ENCODE results near the gene STRBP. TPM values are rescaled to one million over a fixed set of nuclear protein-coding genes. Genes with fewer than 3 reads are reported as not detected.
"Not testable (repeated sequence)": the region's sequence is repeated elsewhere in the genome, so short reads cannot be mapped to it uniquely, and the experiment has no call there.

Gene STRBP
- total and polyA plus RNA-seq, 2 experiments from 2014 or later: 1.4 to 2.5 TPM

GRCh38 chr9:123282362-123283047 lies 14.1 kb upstream of the STRBP start:
- no peaks in the 10 kb centered on the region for H4K20me1 ChIP-seq (ENCODE audit: insufficient read depth)
- TF ChIP-seq EZH2phosphoT487 (IDR thresholded peaks at IDR 0.05; ENCODE audit: insufficient read depth, low read depth) (no peak), EZH2 (IDR thresholded peaks at IDR 0.05; ENCODE audit: insufficient read depth, poor library complexity, severe bottlenecking) (no peak)
- no peaks in the 10 kb centered on the region for H3K79me2 ChIP-seq (ENCODE audit: insufficient read depth)
- H2AFZ ChIP-seq: no peak overlapping the region
- H3K27me3 ChIP-seq (replicated peaks; ENCODE audit: insufficient read depth): peaks cover 30% of the 10 kb centered on the region
- no peaks in the 10 kb centered on the region for H3K4me1 ChIP-seq (ENCODE audit: insufficient read depth)
- H3K9ac ChIP-seq: no peak overlapping the region
- no peak for DNase-seq
- H3K36me3 ChIP-seq (ENCODE audit: low read depth): no peaks in the 10 kb centered on the region
- no peaks in the 10 kb centered on the region for H3K9me3 ChIP-seq (ENCODE audit: low read depth)
- no peak overlapping the region for H3K4me2 ChIP-seq (ENCODE audit: unreplicated experiment)
- in situ Hi-C loops (cut with MboI): no loop called here
- WGBS, 2 experiments (ENCODE audit: low coverage in 1 of 2, low lambda C conversion rate in 2 of 2, missing lambda C conversion rate in 2 of 2): 37 to 44% methylated on average over 10 of the region's 10 CpGs
- no peak overlapping the region for H3K27ac ChIP-seq
- H3F3A ChIP-seq (ENCODE audit: insufficient read depth): no peaks in the 10 kb centered on the region
- H3K4me3 ChIP-seq: no peak overlapping the region
- H3K9me2 ChIP-seq (ENCODE audit: insufficient read depth): no peaks in the 10 kb centered on the region

DNA sequence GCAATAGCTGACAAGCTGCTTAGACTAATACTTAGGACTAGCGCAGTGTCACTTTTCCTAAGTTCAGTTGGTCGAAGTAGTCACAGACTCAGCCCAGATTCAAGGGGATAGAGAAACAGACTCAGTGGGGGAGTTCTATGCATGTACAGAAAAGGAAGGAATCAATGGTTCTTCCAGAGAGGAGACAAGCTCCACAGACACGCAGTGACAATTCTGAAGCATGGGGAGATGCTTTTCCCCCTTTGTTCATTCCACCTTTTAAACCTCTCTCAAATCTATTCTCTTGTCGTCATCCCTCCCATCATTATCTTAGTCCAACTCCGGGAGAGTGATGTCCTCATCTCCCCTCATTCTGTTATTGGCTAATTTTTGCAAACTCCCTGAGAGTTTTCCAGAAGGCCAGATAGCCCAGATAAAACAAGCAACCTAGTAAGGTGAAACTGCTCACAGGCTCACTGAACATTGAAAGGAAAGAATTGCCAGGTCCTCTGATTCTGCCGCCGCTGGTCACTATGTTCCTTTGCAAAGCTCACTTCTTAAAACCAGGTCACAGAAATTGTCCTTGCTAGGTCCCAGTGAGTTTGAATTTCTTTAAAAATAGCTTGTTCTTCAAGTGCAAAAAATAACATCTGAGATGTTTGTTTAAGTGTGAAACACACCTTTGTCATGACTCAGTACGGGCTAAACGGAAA lies 13.4 kb upstream of the STRBP start:
- no peak overlapping the region for H3K9ac ChIP-seq
- 55 to 69% methylated on average over 9 of the region's 9 CpGs for WGBS, 2 experiments (ENCODE audit: low coverage in 1 of 2, low lambda C conversion rate in 2 of 2, missing lambda C conversion rate in 2 of 2)
- DNase-seq: no peak

DNA sequence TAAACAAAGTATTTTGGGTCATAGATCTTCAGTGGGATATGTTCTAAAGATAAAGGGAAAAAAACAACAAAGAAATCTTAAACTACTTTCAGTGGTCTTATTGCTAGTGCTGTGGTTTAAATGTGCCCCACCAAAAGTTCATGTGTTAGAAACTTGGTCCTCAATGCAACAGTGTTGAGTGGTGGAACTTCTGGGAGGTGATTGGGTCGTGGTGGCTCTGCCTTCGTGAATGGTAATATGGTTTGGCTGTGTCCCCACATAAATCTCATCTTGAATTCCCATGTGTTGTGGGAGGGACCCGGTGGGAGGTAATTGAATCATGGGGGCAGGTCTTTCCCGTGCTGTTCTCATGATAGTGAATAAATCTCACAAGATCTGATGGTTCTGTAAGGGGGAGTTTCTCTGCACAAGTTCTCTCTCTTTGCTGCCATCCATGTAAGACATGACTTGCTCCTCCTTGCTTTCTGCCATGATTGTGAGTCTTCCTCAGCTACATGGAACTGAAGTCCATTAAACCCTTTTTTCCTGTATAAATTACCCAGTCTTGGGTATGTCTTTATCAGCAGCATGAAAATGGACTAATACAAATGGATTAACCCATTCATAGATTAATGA lies 10.6 kb upstream of the STRBP start:
- in situ Hi-C loops (cut with MboI); H3F3A ChIP-seq (ENCODE audit: insufficient read depth); H3K9ac ChIP-seq; H3K27ac ChIP-seq; H3K4me1 ChIP-seq (ENCODE audit: insufficient read depth); DNase-seq; H3K79me2 ChIP-seq (ENCODE audit: insufficient read depth); H3K36me3 ChIP-seq (ENCODE audit: low read depth); H3K9me3 ChIP-seq (ENCODE audit: low read depth); H3K4me2 ChIP-seq (ENCODE audit: unreplicated experiment); H2AFZ ChIP-seq; H3K9me2 ChIP-seq (ENCODE audit: insufficient read depth); H3K4me3 ChIP-seq; H4K20me1 ChIP-seq (ENCODE audit: insufficient read depth): not testable (repeated sequence)
- H3K27me3 ChIP-seq (replicated peaks; ENCODE audit: insufficient read depth): peaks cover 21% of the 10 kb centered on the region
- WGBS, 2 experiments (ENCODE audit: low coverage in 1 of 2, low lambda C conversion rate in 2 of 2, missing lambda C conversion rate in 2 of 2): 20 to 32% methylated on average over 4 of the region's 4 CpGs

More for the DNA sequence above, 13.4 kb upstream of the STRBP start:
- H3K9me2 ChIP-seq (ENCODE audit: insufficient read depth): no peaks in the 10 kb centered on the region
- H3K36me3 ChIP-seq (ENCODE audit: low read depth): no peaks in the 10 kb centered on the region
- no peak overlapping the region for H3K4me3 ChIP-seq
- H3K27me3 ChIP-seq (replicated peaks; ENCODE audit: insufficient read depth): peaks cover 30% of the 10 kb centered on the region
- H3K27ac ChIP-seq: no peak overlapping the region
- TF ChIP-seq EZH2 (IDR thresholded peaks at IDR 0.05; ENCODE audit: insufficient read depth, poor library complexity, severe bottlenecking): no peak
- no peak for TF ChIP-seq EZH2phosphoT487 (IDR thresholded peaks at IDR 0.05; ENCODE audit: insufficient read depth, low read depth)
- in situ Hi-C loops (cut with MboI): no loop called here
- H2AFZ ChIP-seq: no peak overlapping the region
- no peaks in the 10 kb centered on the region for H3F3A ChIP-seq (ENCODE audit: insufficient read depth)
- H3K4me2 ChIP-seq (ENCODE audit: unreplicated experiment): no peak overlapping the region
- no peaks in the 10 kb centered on the region for H3K9me3 ChIP-seq (ENCODE audit: low read depth)
- H3K79me2 ChIP-seq (ENCODE audit: insufficient read depth): no peaks in the 10 kb centered on the region
- no peaks in the 10 kb centered on the region for H3K4me1 ChIP-seq (ENCODE audit: insufficient read depth)
- no peaks in the 10 kb centered on the region for H4K20me1 ChIP-seq (ENCODE audit: insufficient read depth)

GRCh38 chr9:123278361-123278760 lies 10.0 kb upstream of the STRBP start:
- H3F3A ChIP-seq (ENCODE audit: insufficient read depth): no peaks in the 10 kb centered on the region
- H3K27me3 ChIP-seq (replicated peaks; ENCODE audit: insufficient read depth): peaks cover 21% of the 10 kb centered on the region
- no peaks in the 10 kb centered on the region for H3K4me1 ChIP-seq (ENCODE audit: insufficient read depth)
- H3K9me2 ChIP-seq (ENCODE audit: insufficient read depth): no peaks in the 10 kb centered on the region
- in situ Hi-C loops (cut with MboI): no loop called here
- no peak overlapping the region for H3K9ac ChIP-seq
- WGBS, 2 experiments (ENCODE audit: low coverage in 1 of 2, low lambda C conversion rate in 2 of 2, missing lambda C conversion rate in 2 of 2): 57 to 60% methylated on average over 3 of the region's 3 CpGs
- TF ChIP-seq EZH2 (IDR thresholded peaks at IDR 0.05; ENCODE audit: insufficient read depth, poor library complexity, severe bottlenecking): no peak
- TF ChIP-seq EZH2phosphoT487 (IDR thresholded peaks at IDR 0.05; ENCODE audit: insufficient read depth, low read depth): no peak
- no peak overlapping the region for H3K27ac ChIP-seq
- no peaks in the 10 kb centered on the region for H3K79me2 ChIP-seq (ENCODE audit: insufficient read depth)
- no peaks in the 10 kb centered on the region for H4K20me1 ChIP-seq (ENCODE audit: insufficient read depth)
- no peaks in the 10 kb centered on the region for H3K36me3 ChIP-seq (ENCODE audit: low read depth)
- no peak overlapping the region for H2AFZ ChIP-seq
- H3K4me2 ChIP-seq (ENCODE audit: unreplicated experiment): no peak overlapping the region
- no peaks in the 10 kb centered on the region for H3K9me3 ChIP-seq (ENCODE audit: low read depth)
- H3K4me3 ChIP-seq: no peak overlapping the region
- no peak for DNase-seq
